Testis (tissue), 2 donors: ENCODE results near the gene TRPC4.

Experiments
- CTCF ChIP-seq, 3 experiments: fragments of 450-650 bp in 2 of 3; fragments of 200-600 bp in 1 of 3; sonication (generic) in 1 of 3; IDR thresholded peaks; one replicate each; pipeline ENCODE4 v1.5.1; 2016 to 2019; ENCODE audit warnings: antibody characterized with exemption in 3 of 3, mild to moderate bottlenecking in 2 of 3, moderate library complexity in 1 of 3
- POLR2A ChIP-seq: fragments of 450-650 bp; IDR thresholded peaks from one replicate; pipeline ENCODE4 v1.6.1; 2017; ENCODE audit warnings: antibody characterized with exemption, mild to moderate bottlenecking, moderate library complexity

GRCh38 chr13:37715606-37716015, 154.0 kb downstream of the TRPC4 start:
- no peak for TF ChIP-seq CTCF (IDR thresholded peaks at IDR 0.05)
- TF ChIP-seq POLR2A = no peak
